Muscle of leg (tissue), 11 donors: ENCODE measurements around the gene MRLN. TPM values are rescaled to one million over a fixed set of nuclear protein-coding genes. Genes with fewer than 3 reads are reported as not detected.
"Not testable (repeated sequence)": the region's sequence is repeated elsewhere in the genome, so short reads cannot be mapped to it uniquely, and the experiment has no call there.

Experiments used
- DNase-seq: peaks from one replicate; pipeline ENCODE4 v3.0.0; 2013
- H3K27ac ChIP-seq: one replicate; pipeline ENCODE4 v1.5.1; 2013; ENCODE audit warnings: mild to moderate bottlenecking, low read length, control low read depth
- H3K27me3 ChIP-seq: one replicate; pipeline ENCODE4 v1.6.1; 2013; ENCODE audit warnings: low read length; ENCODE audit not compliant: control insufficient read depth, insufficient read depth
- H3K36me3 ChIP-seq: one replicate; pipeline ENCODE4 v1.6.1; 2013; ENCODE audit warnings: low read length; ENCODE audit not compliant: control insufficient read depth, insufficient read depth
- H3K4me1 ChIP-seq: one replicate; pipeline ENCODE4 v1.6.1; 2013; ENCODE audit warnings: low read length; ENCODE audit not compliant: control insufficient read depth, insufficient read depth
- H3K4me3 ChIP-seq: one replicate; pipeline ENCODE4 v1.5.1; 2013; ENCODE audit warnings: low read length, control low read depth
- H3K9me3 ChIP-seq: replicated peaks from 2 replicates; pipeline ENCODE4 v1.6.1; 2013; ENCODE audit warnings: low read depth, low read length; ENCODE audit not compliant: control insufficient read depth
- WGBS: methylation state at CpG from one replicate; pipeline ENCODE4 v1.1.5; 2013; ENCODE audit warnings: missing lambda C conversion rate; ENCODE audit not compliant: insufficient coverage; 5-methylcytosine and 5-hydroxymethylcytosine counted together
- polyA plus RNA-seq, 8 donors: library from polyadenylated mRNA; unstranded; fragments of 120-200 nt; gene quantifications; one replicate each; pipeline versions ENCODE4 v1.2.1 to v1.2.3, GENCODE V29; 2013; ENCODE audit warnings: inconsistent platforms in 1 of 8, low replicate concordance in 1 of 8; ENCODE audit not compliant: insufficient read length in 8 of 8, insufficient read depth in 1 of 8
- total RNA-seq: library from RNA; stranded (reverse); fragments of 120-200 nt; gene quantifications from one replicate; pipeline ENCODE4 v1.2.4, GENCODE V29; 2013

Gene MRLN
- total and polyA plus RNA-seq, 9 donors = 121 to 254 (median 154) TPM

DNA sequence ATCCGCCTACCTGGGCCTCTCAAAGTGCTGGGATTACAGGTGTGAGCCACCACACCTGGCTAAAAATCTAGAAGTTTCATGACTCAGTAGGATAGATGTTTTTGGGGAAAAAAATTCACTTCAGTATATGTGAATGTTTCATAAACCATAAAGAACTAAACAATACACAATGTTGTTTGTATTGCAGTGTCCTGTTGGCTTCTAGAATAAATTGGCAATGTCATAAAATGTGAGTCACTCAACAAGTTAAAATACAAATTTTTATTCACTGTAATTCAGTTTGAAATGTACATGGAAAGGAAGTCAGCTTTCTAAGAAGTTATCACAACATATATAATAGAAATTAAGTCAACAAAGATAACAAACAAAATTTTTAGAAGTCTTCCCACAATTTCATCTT is 16.5 kb downstream of the MRLN start:
- no peaks in the 10 kb centered on the region for H3K4me1 ChIP-seq
- no peaks in the 10 kb centered on the region for H3K9me3 ChIP-seq
- no peaks in the 10 kb centered on the region for H3K36me3 ChIP-seq
- WGBS = 83% methylated on average over 1 of the region's 1 CpG
- H3K4me3 ChIP-seq = no peak overlapping the region
- no peak for DNase-seq
- H3K27ac ChIP-seq = no peak overlapping the region
- H3K27me3 ChIP-seq = no peaks in the 10 kb centered on the region

DNA sequence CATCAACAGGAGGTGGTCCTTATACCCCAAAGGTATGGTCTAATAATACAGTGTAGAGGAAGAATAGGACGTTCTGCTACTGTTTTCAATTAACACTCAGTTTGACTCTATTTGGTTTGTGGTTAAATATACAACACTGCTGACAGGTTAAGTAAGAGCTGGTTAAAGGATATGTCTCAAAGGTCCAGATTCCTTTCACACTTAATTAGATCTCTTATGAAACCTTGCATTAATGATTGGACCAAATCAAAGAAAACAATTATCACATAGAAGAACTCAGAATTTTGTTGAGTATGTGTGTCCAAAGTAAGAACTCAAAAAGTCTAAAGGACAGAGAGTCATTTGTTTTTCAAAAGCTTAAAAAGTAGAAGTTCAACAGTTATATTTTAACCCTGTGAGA is 18.0 kb downstream of the MRLN start:
- Histone ChIP-seq H3K27me3 (no peaks in the 10 kb centered on the region), H3K27ac (no peak overlapping the region), H3K9me3 (no peaks in the 10 kb centered on the region), H3K4me3 (no peak overlapping the region), H3K36me3 (no peaks in the 10 kb centered on the region), H3K4me1 (no peaks in the 10 kb centered on the region)
- no CpG with 5 or more reads among the region's 1 CpG for WGBS
- no peak for DNase-seq

DNA sequence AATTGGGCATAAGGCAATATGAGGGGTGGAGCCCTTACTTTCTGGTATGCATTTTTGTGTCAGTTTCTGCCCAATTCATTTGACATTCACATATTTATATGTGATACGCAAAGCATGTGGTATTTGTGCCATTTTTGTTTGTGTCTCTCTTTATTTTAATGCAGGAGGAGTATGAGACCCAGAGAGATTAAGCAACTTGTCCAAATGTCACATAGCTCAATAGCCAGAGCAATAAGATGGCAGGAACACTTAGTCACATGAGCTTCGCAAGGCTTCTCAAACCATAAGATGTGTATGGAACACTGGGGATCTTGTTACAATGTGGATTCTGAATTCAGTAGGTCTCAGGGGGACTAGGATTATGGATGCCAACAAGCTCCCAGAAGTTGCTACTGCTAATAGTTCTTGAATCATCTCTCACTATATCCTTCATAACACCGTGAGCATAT is 19.2 kb downstream of the MRLN start:
- H3K4me1 ChIP-seq = no peaks in the 10 kb centered on the region
- H3K27ac ChIP-seq = no peak overlapping the region
- DNase-seq = no peak
- no peaks in the 10 kb centered on the region for H3K36me3 ChIP-seq
- WGBS = 44% methylated on average over 2 of the region's 3 CpGs
- no peaks in the 10 kb centered on the region for H3K27me3 ChIP-seq
- no peak overlapping the region for H3K4me3 ChIP-seq
- H3K9me3 ChIP-seq = no peaks in the 10 kb centered on the region

GRCh38 chr10:59733321-59734013 is 19.8 kb downstream of the MRLN start:
- H3K4me3 ChIP-seq, H3K36me3 ChIP-seq, H3K27ac ChIP-seq, H3K4me1 ChIP-seq, DNase-seq, H3K9me3 ChIP-seq, H3K27me3 ChIP-seq: not testable (repeated sequence)
- 97% methylated on average over 6 of the region's 16 CpGs for WGBS

- H3K4me1 ChIP-seq, H3K27me3 ChIP-seq, H3K27ac ChIP-seq: not testable (repeated sequence)
Measured at GRCh38 chr10:59732849-59733248, 20.4 kb downstream of the MRLN start.

DNA sequence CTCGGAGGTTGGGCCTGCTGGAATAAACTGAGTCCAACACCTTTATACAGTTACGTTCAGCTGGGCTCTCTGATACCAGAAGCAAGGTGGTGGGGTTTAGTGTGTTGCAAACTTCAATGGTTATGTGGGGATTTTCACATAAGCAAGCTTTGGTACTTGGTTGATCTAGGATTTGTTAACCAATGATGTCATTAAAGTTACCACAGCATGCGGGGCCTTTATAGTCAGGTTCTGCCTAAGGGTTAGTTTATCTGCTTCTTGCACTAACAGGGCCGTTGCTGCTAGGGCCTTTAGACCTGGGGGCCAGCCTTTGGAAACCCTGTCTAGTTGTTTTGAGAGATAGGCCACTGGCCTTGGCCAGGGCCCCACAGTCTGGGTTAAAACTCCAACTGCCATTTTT is 24.1 kb downstream of the MRLN start:
- not testable (repeated sequence) for DNase-seq, H3K9me3 ChIP-seq, H3K27ac ChIP-seq, H3K27me3 ChIP-seq, H3K36me3 ChIP-seq, H3K4me3 ChIP-seq, H3K4me1 ChIP-seq
- WGBS = no CpG with 5 or more reads among the region's 4 CpGs

More at GRCh38 chr10:59732849-59733248, 20.4 kb downstream of the MRLN start:
- not testable (repeated sequence) for H3K9me3 ChIP-seq, DNase-seq, H3K36me3 ChIP-seq, H3K4me3 ChIP-seq
- WGBS = 100% methylated on average over 4 of the region's 4 CpGs

DNA sequence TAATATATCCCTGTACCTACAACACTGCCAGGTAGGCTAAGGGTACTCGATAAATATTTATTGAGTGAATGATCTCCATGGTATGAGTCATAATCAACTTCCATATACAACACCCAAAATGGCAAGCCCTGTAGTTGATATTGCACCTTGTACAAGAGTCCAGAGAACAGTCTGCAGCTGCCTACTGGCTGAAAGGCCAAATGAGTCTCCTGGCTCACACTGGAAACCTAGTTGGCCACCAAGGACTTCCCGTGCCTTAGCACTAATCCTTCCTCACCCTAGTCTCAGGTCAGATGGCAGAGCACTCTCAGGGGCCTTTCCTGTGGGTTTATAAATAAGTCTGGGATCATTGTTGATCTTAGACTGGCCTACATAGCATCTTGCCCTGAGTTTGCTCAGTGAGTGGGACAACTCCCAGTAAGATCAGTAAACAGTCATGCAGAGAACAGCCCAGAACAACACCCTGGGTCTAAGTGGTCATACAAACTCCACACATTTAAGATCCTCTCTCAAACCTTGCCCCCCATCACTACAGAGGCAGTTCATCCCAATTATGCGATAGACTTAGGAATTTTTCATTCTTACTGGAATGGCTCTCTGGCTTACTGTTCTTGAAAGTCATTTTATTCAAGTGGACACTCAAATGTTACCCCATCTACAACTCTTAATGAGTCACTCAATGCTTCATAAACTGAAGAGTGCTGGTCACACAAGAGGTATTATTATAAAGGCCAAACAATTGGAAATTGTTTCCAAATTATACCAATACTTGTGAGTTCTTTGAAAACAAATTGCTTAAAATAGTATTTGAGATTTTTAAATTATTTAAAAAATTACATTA is 28.9 kb downstream of the MRLN start:
- H3K4me3 ChIP-seq = no peak overlapping the region
- no peaks in the 10 kb centered on the region for H3K36me3 ChIP-seq
- no peaks in the 10 kb centered on the region for H3K27me3 ChIP-seq
- WGBS = no CpG with 5 or more reads among the region's 3 CpGs
- H3K4me1 ChIP-seq = no peaks in the 10 kb centered on the region
- no peak overlapping the region for H3K27ac ChIP-seq
- no peak for DNase-seq
- H3K9me3 ChIP-seq = peaks cover 5% of the 10 kb centered on the region

DNA sequence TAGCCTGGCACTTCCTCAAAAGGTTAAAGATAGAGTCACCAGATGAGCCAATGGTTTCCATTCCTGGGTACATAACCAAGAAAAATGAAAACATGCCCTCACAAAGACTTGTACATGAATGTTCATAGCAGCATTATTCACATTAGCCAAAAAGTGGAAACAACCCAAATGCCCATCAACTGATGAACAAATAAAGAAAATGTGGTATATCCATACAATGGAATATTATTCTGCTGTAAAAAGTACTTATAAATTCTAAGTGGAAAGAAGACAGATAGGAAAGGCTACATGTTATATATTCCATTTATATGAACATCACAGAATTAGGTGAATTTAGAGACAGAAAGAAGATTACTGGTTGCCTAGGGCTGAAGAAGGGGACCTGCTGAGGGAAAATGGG is 32.9 kb downstream of the MRLN start:
- Histone ChIP-seq H3K4me1 (no peaks in the 10 kb centered on the region), H3K4me3 (no peak overlapping the region), H3K9me3 (peaks cover 5% of the 10 kb centered on the region), H3K27ac (no peak overlapping the region), H3K27me3 (no peaks in the 10 kb centered on the region), H3K36me3 (no peaks in the 10 kb centered on the region)
- DNase-seq = no peak

DNA sequence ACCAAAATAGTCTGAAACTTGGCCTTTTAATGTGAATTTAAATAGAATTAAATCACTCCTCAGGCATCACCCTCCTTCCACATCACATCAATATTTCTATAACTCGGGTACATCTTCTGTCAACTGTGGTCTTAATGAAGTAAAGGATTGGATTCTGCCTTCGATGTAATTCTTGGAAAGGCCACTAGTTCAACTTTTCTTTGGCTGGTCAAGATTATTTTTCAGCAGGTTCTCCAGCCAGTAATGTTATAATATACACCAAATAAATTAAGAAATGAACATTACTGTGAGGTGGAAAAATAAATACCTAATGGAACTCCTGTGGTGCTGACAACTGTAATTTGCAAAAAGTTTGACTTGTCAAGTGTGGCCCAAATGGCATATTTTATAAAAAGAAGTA is 33.9 kb downstream of the MRLN start:
- Histone ChIP-seq H3K9me3 (peaks cover 5% of the 10 kb centered on the region), H3K36me3 (no peaks in the 10 kb centered on the region), H3K4me1 (no peaks in the 10 kb centered on the region), H3K27me3 (peaks cover 3% of the 10 kb centered on the region), H3K27ac (no peak overlapping the region), H3K4me3 (no peak overlapping the region)
- WGBS = no CpG with 5 or more reads among the region's 2 CpGs
- DNase-seq = no peak

DNA sequence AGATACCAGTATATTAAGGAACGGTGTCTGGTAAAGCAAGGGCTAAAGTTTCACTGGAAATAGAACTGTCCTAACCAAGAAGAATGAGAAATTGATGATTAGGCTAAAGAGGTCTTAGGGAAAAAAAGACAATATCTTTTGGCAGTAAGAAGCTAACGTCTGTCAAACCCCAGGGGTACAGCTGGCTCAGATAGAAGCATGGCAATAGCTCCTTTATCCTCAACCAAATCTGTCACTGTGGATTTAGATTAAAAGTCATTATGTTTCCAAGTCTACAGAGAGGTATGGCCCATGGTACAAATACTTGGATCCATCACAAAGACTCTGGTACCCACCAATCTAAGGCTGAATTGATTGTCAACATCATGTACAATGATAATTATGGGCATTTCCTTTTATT is 35.0 kb downstream of the MRLN start:
- Histone ChIP-seq H3K36me3 (no peaks in the 10 kb centered on the region), H3K27me3 (peaks cover 5% of the 10 kb centered on the region), H3K4me3 (no peak overlapping the region), H3K4me1 (no peaks in the 10 kb centered on the region), H3K27ac (no peak overlapping the region), H3K9me3 (peaks cover 5% of the 10 kb centered on the region)
- no CpG with 5 or more reads among the region's 2 CpGs for WGBS
- DNase-seq = no peak
